ENCODE measurements around the gene FGF3. TPM values are rescaled to one million over a fixed set of nuclear protein-coding genes. Genes with fewer than 3 reads are reported as not detected.

The FGF3 gene
- total RNA-seq, 4 donors from 2014 or later: not detected

GRCh38 chr11:69842746-69843528, 23.7 kb upstream of the FGF3 start:
- intact Hi-C loops (cut with DNase I): no loop called here
- Histone ChIP-seq H3K9me3 (no peaks in the 10 kb centered on the region), H3K27me3 (peaks cover 0 to 43% (median 0%) of the 10 kb centered on the region in 4 donors), H3K4me1 (no peaks in the 10 kb centered on the region), H3K4me3 (no peak overlapping the region), H3K27ac (replicated peaks in 1 of 4) (no peak overlapping the region), H3K36me3 (no peaks in the 10 kb centered on the region)
- no peak for DNase-seq (ENCODE audit: extremely low spot score)
- TF ChIP-seq EP300 (IDR thresholded peaks at IDR 0.05) (no peak), POLR2AphosphoS5 (IDR thresholded peaks at IDR 0.05) (no peak), CTCF (IDR thresholded peaks at IDR 0.05) (no peak), POLR2A (IDR thresholded peaks at IDR 0.05; ENCODE audit: low read depth) (no peak)
- 51% methylated on average over 7 of the region's 7 CpGs for WGBS

DNA sequence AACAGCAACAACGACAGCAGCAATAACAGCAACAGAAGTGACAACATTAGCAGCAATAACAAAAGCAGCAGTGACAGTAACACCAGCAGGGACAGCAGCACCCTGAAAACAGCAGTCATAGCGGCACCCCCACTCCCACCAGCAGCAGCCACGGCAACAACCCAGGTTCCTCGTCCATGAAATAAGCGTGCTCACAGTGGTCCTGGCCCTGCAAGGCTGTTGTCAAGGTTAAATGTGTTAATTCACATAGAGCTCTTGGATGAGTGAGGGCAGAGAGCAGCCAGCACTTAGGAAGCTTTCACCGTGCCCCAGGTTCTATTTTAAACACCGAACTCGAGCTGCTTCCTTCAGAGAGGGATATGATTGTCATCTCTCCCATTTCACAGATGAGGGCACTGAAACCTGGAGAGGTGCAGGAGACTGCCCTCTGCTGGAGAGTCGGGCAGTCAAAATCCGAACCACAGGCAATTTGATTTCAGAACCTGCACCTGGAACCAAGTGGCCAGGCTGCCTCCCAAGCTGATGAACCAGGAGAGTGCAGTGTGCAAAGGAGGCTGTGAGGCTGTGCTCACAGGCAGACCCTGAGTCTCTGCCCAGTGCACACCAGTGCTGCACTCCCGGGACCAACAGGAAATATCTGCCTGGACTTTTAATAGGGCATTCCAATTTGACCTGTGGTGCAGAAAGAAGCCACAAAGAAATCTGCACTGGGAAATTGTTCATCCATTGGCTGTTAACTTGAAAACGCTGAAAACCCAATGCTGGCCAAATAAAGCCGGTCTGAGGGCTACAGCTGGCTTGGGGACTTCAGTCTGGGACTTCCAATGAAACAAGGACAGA, 22.9 kb upstream of the FGF3 start:
- DNase-seq (ENCODE audit: extremely low spot score): no peak
- Histone ChIP-seq H3K4me1 (no peaks in the 10 kb centered on the region), H3K9me3 (no peaks in the 10 kb centered on the region), H3K27ac (replicated peaks in 1 of 4) (no peak overlapping the region), H3K27me3 (peaks cover 0 to 43% (median 0%) of the 10 kb centered on the region in 4 donors), H3K36me3 (no peaks in the 10 kb centered on the region), H3K4me3 (no peak overlapping the region)
- intact Hi-C loops (cut with DNase I): no loop called here
- TF ChIP-seq POLR2A (IDR thresholded peaks at IDR 0.05; ENCODE audit: low read depth) (no peak), CTCF (IDR thresholded peaks at IDR 0.05) (peak in 2 of 3 experiments; percentile 10 to 23)
- 66% methylated on average over 11 of the region's 13 CpGs for whole genome bisulfite sequencing

DNA sequence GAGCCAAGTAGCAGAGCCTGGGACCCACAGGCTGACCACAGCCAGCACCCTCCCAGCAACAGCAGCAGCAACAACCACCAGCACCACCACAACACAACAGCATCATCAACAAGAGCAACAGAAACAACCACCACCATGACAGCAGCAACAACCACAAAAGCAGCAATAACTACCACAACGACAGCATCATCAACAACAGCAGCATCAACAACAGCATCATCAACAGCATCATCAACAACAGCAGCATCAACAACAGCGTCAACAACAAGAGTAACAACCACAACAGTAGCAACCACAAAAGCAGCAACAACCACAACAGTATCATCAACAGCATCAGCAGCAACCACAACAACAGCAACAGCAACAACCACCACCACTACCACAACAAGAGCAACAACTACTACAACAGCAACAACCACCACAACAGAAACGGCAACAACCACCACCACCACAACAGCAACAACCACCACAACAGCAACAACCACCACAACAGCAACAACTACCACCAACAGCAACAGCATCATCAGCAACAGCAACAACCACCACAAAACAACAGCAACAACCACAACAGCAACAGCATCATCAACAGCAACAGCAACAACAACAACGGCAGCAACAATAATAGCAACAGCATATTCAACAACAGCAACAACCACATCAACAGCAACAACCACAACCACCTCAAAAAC, 22.1 kb upstream of the FGF3 start:
- Histone ChIP-seq H3K4me3 (no peak overlapping the region), H3K9me3 (no peaks in the 10 kb centered on the region), H3K27me3 (peaks cover 0 to 50% (median 0%) of the 10 kb centered on the region in 4 donors), H3K4me1 (no peaks in the 10 kb centered on the region), H3K36me3 (no peaks in the 10 kb centered on the region), H3K27ac (replicated peaks in 1 of 4) (no peak overlapping the region)
- WGBS: 72% methylated on average over 2 of the region's 4 CpGs
- no peak for TF ChIP-seq EP300 (IDR thresholded peaks at IDR 0.05)
- TF ChIP-seq POLR2A (IDR thresholded peaks at IDR 0.05; ENCODE audit: low read depth): no peak
- no peak for TF ChIP-seq POLR2AphosphoS5 (IDR thresholded peaks at IDR 0.05)
- intact Hi-C loops (cut with DNase I): no loop called here
- no peak for DNase-seq (ENCODE audit: extremely low spot score)

DNA sequence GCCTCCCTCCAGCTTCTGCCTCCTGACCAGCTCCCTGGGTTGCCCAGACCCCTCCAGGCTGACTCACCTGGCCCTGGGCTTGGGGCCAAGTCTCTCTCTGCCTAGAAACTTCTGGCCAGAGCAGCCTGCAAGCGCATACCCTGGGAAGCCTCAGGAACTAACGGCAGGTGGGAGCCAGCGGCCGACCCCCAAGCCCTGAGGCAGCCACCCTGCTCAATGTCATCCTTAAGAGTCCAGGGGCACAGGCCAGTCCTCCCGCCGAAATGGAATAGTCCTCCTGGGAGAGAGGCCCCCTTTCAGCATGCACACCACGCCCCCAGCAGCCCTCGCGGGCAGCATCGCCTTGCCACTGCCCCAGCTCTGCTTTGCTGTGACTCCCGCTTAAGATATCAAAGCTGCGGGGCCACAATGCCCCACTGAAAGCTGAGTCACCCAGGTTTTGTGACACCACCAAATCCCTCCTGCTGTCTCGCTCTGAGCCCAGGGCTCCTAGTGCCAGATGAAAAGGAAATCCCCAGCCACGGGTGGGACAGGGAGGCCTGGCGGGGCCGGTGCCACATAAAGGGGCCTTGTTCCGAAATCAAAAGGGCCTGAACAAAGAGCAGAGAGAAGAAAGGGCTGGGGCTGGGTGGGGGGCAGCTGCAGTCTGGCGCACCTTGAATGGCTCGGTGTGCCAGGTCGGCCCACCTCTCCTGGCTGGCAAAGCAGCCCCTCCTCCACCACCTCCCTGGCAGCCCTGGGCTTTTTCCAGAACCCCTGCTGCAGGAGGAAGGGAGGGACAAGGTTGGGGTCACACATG, 21.4 kb upstream of the FGF3 start:
- 77% methylated on average over 9 of the region's 20 CpGs for WGBS
- Histone ChIP-seq H3K27me3 (peaks cover 0 to 57% (median 0%) of the 10 kb centered on the region in 4 donors), H3K4me3 (no peak overlapping the region), H3K27ac (replicated peaks in 1 of 4) (no peak overlapping the region), H3K9me3 (no peaks in the 10 kb centered on the region), H3K4me1 (no peaks in the 10 kb centered on the region), H3K36me3 (no peaks in the 10 kb centered on the region)
- no peak for DNase-seq (ENCODE audit: extremely low spot score)
- intact Hi-C loops (cut with DNase I): no loop called here
- TF ChIP-seq POLR2A (IDR thresholded peaks at IDR 0.05; ENCODE audit: low read depth): no peak
- TF ChIP-seq EP300 (IDR thresholded peaks at IDR 0.05): no peak
- TF ChIP-seq CTCF (IDR thresholded peaks at IDR 0.05): no peak
- no peak for TF ChIP-seq POLR2AphosphoS5 (IDR thresholded peaks at IDR 0.05)

Measured in esophagus muscularis mucosa (tissue), 4 donors.